Inferior parietal cortex (tissue), 1 donor: ENCODE results near the gene TMEM232.
A peak's percentile ranks its signal among the peaks of the same experiment; 100 is the strongest.
"Not testable (repeated sequence)": the region's sequence is repeated elsewhere in the genome, so short reads cannot be mapped to it uniquely, and the experiment has no call there.

Experiments used
- DNase-seq: peaks from one replicate; pipeline ENCODE4 v3.0.0-alpha.2; 2016; ENCODE audit errors: extremely low spot score

TMEM232 gene

GRCh38 chr5:110707260-110707844 is 19.1 kb downstream of the TMEM232 start:
- DNase-seq = no peak

- no peak for DNase-seq
Measured at GRCh38 chr5:110705349-110705748, 21.1 kb downstream of the TMEM232 start.

- no peak for DNase-seq
Measured at GRCh38 chr5:110703481-110703880, 23.0 kb downstream of the TMEM232 start.

GRCh38 chr5:110702704-110703103 is 23.8 kb downstream of the TMEM232 start:
- no peak for DNase-seq

GRCh38 chr5:110702300-110702699 is 24.2 kb downstream of the TMEM232 start:
- no peak for DNase-seq

- DNase-seq = not testable (repeated sequence)
Measured at GRCh38 chr5:110692669-110693068, 33.8 kb downstream of the TMEM232 start.

GRCh38 chr5:110690587-110690986 is 35.9 kb downstream of the TMEM232 start:
- not testable (repeated sequence) for DNase-seq

GRCh38 chr5:110687485-110687884 is 39.0 kb downstream of the TMEM232 start:
- no peak for DNase-seq

- no peak for DNase-seq
Measured at GRCh38 chr5:110686270-110686669, 40.2 kb downstream of the TMEM232 start.

- no peak for DNase-seq
Measured at GRCh38 chr5:110681953-110682352, 44.5 kb downstream of the TMEM232 start.

GRCh38 chr5:110681109-110681508 is 45.4 kb downstream of the TMEM232 start:
- DNase-seq = no peak

GRCh38 chr5:110676554-110676953 is 49.9 kb downstream of the TMEM232 start:
- DNase-seq = not testable (repeated sequence)

- no peak for DNase-seq
Measured at GRCh38 chr5:110665184-110665726, 61.2 kb downstream of the TMEM232 start.

- no peak for DNase-seq
Measured at GRCh38 chr5:110663525-110663924, 62.9 kb downstream of the TMEM232 start.

- no peak for DNase-seq
Measured at GRCh38 chr5:110658006-110658405, 68.5 kb downstream of the TMEM232 start.

GRCh38 chr5:110653231-110653970 is 73.1 kb downstream of the TMEM232 start:
- peak; percentile 66 for DNase-seq

GRCh38 chr5:110651507-110651906 is 75.0 kb downstream of the TMEM232 start:
- no peak for DNase-seq

- DNase-seq = no peak
Measured at GRCh38 chr5:110644357-110644756, 82.1 kb downstream of the TMEM232 start.

- DNase-seq = no peak
Measured at GRCh38 chr5:110638970-110639902, 87.2 kb downstream of the TMEM232 start.

- no peak for DNase-seq
Measured at GRCh38 chr5:110634475-110634874, 92.0 kb downstream of the TMEM232 start.

GRCh38 chr5:110631236-110631635 is 95.2 kb downstream of the TMEM232 start:
- no peak for DNase-seq

- no peak for DNase-seq
Measured at GRCh38 chr5:110630350-110630749, 96.1 kb downstream of the TMEM232 start.
